Measurements from ENCODE around the gene MMRN2. TPM values are rescaled to one million over a fixed set of nuclear protein-coding genes. Genes with fewer than 3 reads are reported as not detected.

MMRN2 gene
- total RNA-seq, 4 donors from 2014 or later, result 29.3 to 148 (median 78.2) TPM

DNA sequence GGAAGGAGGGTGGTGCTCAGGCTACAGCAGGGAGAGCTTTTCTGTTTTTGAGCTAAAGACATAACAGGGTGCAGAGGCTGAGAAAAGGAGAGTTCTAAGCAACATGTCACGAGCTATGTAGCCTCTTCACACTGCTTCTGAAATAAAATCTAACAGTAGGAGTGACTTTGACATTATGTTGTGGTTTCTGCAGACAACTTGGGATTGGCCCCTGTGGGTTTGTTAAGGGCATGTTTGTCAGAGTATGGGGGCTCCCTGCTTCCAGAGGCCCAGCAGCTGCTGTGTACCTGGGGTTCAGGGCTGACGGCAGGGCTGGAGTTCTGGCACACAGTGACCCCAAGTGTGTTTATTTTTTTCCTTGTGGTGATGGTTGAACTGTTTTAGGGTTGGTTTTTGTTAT lies 24.7 kb downstream of the MMRN2 start:
- DNase-seq (ENCODE audit: low spot score), result no peak
- TF ChIP-seq, protein P1, sequence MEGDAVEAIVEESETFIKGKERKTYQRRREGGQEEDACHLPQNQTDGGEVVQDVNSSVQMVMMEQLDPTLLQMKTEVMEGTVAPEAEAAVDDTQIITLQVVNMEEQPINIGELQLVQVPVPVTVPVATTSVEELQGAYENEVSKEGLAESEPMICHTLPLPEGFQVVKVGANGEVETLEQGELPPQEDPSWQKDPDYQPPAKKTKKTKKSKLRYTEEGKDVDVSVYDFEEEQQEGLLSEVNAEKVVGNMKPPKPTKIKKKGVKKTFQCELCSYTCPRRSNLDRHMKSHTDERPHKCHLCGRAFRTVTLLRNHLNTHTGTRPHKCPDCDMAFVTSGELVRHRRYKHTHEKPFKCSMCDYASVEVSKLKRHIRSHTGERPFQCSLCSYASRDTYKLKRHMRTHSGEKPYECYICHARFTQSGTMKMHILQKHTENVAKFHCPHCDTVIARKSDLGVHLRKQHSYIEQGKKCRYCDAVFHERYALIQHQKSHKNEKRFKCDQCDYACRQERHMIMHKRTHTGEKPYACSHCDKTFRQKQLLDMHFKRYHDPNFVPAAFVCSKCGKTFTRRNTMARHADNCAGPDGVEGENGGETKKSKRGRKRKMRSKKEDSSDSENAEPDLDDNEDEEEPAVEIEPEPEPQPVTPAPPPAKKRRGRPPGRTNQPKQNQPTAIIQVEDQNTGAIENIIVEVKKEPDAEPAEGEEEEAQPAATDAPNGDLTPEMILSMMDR (IDR thresholded peaks at IDR 0.05), result no peak
- no peak for ATAC-seq (ENCODE audit: low FRiP score)

DNA sequence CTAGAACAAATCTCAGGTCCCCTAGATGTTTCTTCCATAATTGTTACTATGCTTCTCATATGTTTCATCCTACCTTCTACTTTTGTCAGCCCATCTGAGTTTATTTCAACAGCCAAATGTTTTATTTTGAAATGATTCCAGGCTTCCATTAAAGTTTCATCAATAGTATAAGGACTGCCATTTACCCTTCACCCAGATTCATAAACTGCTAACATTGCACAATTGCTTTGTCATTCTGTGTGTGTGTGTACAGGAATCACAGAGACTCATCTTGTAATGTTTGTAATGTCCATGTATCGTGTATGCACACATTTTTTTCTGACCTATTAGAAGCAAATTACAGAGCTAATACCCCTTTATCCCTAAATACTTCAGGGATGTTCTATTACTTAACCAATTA lies 25.5 kb downstream of the MMRN2 start:
- DNase-seq (ENCODE audit: low spot score) (no peak), ATAC-seq (ENCODE audit: low FRiP score) (no peak)
- TF ChIP-seq, protein P1 (IDR thresholded peaks at IDR 0.05), result no peak

DNA sequence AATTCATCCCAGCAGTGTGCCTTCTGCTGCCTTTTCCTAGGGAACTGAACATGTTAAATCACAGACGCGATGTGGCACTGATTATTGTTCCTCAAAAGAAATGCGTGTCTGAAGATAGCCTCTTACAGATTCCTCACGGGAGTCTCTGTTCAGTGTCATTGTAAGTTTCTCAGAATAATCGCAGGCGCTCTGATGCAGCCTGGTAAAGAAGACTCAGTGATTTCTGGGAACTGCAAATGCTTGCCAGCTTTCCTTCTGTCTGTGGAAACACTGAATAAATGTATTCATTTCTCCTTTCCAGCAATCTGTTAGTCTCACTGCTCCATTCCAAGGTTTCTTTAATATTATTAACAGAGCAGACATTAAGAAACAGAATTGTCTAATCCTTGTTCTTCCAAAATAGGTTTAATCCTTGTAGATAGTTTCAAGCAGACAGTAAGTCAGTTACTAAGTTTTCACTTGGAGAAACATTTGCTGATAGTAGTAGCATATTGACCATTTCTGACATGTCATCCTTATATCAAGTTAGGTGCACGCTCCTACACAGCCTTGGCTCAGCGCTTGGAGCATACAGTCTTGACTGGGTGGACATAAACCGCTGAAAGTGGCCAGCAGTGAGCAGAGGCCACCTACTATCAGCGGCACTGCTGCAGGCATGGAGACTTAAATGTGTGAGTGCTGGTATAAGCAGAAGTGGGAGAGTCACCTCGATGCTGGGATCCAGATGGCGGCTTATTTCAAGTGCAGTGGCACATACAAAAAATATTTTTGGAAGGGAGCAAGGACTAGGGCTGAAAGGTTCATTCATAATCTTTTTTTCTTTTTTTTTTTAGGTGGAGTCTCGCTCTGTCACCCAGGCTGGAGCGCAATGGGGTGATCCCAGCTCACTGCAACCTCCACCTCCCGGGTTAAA lies 27.7 kb downstream of the MMRN2 start:
- TF ChIP-seq, protein P1 (IDR thresholded peaks at IDR 0.05), result no peak
- DNase-seq (ENCODE audit: low spot score), result no peak
- ATAC-seq (ENCODE audit: low FRiP score), result no peak

DNA sequence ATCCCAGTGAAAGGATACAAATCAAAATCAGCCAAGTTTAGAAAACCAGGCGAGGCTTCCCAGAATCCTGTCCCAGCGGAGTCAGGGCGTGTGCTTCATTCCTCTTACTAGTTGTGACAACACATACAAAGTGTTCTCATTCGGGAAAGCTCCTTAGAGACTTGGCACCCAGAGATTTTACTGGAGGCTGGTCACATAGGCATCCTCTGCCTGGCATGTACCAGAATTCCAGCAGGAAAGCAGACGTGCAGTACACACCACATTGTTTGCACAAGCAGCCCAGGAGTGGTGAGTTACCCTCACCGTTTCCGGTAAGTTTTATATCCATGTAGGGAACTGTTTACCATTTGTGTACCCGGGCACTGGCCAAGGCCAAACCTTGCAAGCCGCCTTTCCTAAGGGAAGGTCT lies 34.9 kb downstream of the MMRN2 start:
- ATAC-seq (ENCODE audit: low FRiP score), result no peak
- TF ChIP-seq, protein P1 (IDR thresholded peaks at IDR 0.05), result no peak

GRCh38 chr10:86918022-86918471 lies 39.4 kb downstream of the MMRN2 start:
- no peak for ATAC-seq (ENCODE audit: low FRiP score)

More for the DNA sequence above, 34.9 kb downstream of the MMRN2 start:
- DNase-seq (ENCODE audit: low spot score), result no peak

GRCh38 chr10:86914734-86915133 lies 42.7 kb downstream of the MMRN2 start:
- DNase-seq (ENCODE audit: low spot score), result no peak
- no peak for ATAC-seq (ENCODE audit: low FRiP score)

More at GRCh38 chr10:86918022-86918471, 39.4 kb downstream of the MMRN2 start:
- TF ChIP-seq, protein P1 (IDR thresholded peaks at IDR 0.05), result no peak
- DNase-seq (ENCODE audit: low spot score), result no peak

More at GRCh38 chr10:86914734-86915133, 42.7 kb downstream of the MMRN2 start:
- TF ChIP-seq, protein P1 (IDR thresholded peaks at IDR 0.05), result no peak
